Endometrial microvascular endothelial cells (primary cell): Measurements from ENCODE around the gene ST8SIA1. TPM values are rescaled to one million over a fixed set of nuclear protein-coding genes. Genes with fewer than 3 reads are reported as not detected.

ENCODE experiments used
- in situ Hi-C: cut with HindIII; loops from 2 replicates; pipeline ENCODE4 v1.10.0; 2017; ENCODE audit warnings: low sequenced_read_pairs, low pct_unique_long_range_greater_than_20kb; ENCODE audit errors: inconsistent ontology term
- total RNA-seq: library from RNA; depleted of rRNA; stranded (reverse); fragments of >200 nt; gene quantifications from one replicate; pipeline ENCODE4 v1.2.3, GENCODE V29; 2015; ENCODE audit errors: inconsistent ontology term

Gene ST8SIA1
- total RNA-seq, 1 donor from 2014 or later = not detected

GRCh38 chr12:22333713-22334409 is 646 bp downstream of the ST8SIA1 start:
- in situ Hi-C loops = no loop called here

GRCh38 chr12:22333186-22333712 is 1.3 kb downstream of the ST8SIA1 start:
- in situ Hi-C loops = no loop called here

- in situ Hi-C loops = no loop called here
Measured at GRCh38 chr12:22332202-22332601, 2.3 kb downstream of the ST8SIA1 start.

- in situ Hi-C loops = no loop called here
Measured at GRCh38 chr12:22329621-22330020, 4.9 kb downstream of the ST8SIA1 start.

GRCh38 chr12:22325218-22325617 is 9.3 kb downstream of the ST8SIA1 start:
- in situ Hi-C loops = no loop called here

GRCh38 chr12:22322091-22322490 is 12.4 kb downstream of the ST8SIA1 start:
- in situ Hi-C loops = no loop called here

GRCh38 chr12:22321638-22322037 is 12.9 kb downstream of the ST8SIA1 start:
- in situ Hi-C loops = no loop called here

GRCh38 chr12:22321018-22321605 is 13.4 kb downstream of the ST8SIA1 start:
- in situ Hi-C loops = no loop called here

GRCh38 chr12:22318108-22318737 is 16.3 kb downstream of the ST8SIA1 start:
- in situ Hi-C loops = no loop called here

GRCh38 chr12:22313963-22314330 is 20.6 kb downstream of the ST8SIA1 start:
- in situ Hi-C loops = no loop called here

GRCh38 chr12:22313286-22313962 is 21.1 kb downstream of the ST8SIA1 start:
- in situ Hi-C loops = no loop called here

- in situ Hi-C loops = no loop called here
Measured at GRCh38 chr12:22312336-22312735, 22.2 kb downstream of the ST8SIA1 start.

- in situ Hi-C loops = no loop called here
Measured at GRCh38 chr12:22310709-22311108, 23.8 kb downstream of the ST8SIA1 start.

- in situ Hi-C loops = no loop called here
Measured at GRCh38 chr12:22310275-22310674, 24.2 kb downstream of the ST8SIA1 start.

GRCh38 chr12:22307811-22308210 is 26.7 kb downstream of the ST8SIA1 start:
- in situ Hi-C loops = no loop called here

GRCh38 chr12:22306311-22306710 is 28.2 kb downstream of the ST8SIA1 start:
- in situ Hi-C loops = no loop called here

- in situ Hi-C loops = no loop called here
Measured at GRCh38 chr12:22304341-22304740, 30.2 kb downstream of the ST8SIA1 start.

GRCh38 chr12:22299294-22299912 is 35.1 kb downstream of the ST8SIA1 start:
- in situ Hi-C loops = no loop called here

- in situ Hi-C loops = no loop called here
Measured at GRCh38 chr12:22289250-22289649, 45.3 kb downstream of the ST8SIA1 start.
